Activated naive CD4-positive, alpha-beta T cell treated with anti-CD3 and anti-CD28 coated beads for 36 hours (primary cell): ENCODE measurements around the gene THUMPD1. TPM values are rescaled to one million over a fixed set of nuclear protein-coding genes. Genes with fewer than 3 reads are reported as not detected.
"Not testable (repeated sequence)": the region's sequence is repeated elsewhere in the genome, so short reads cannot be mapped to it uniquely, and the experiment has no call there.

Experiments used
- CTCF ChIA-PET: fragments of 350-600 bp; sonication (Branson Sonifier 250); formaldehyde crosslinking; loops from one replicate; lab custom pipeline; 2021; ENCODE audit warnings: antibody characterized with exemption; lab: Charles Lee
- DNase-seq: peaks from one replicate; pipeline ENCODE4 v3.0.0-alpha.2; 2020
- H3K27ac Mint-ChIP-seq: one replicate; pipeline ENCODE4 v1.8.0; 2021; ENCODE audit warnings: mild to moderate bottlenecking, mixed read lengths
- H3K27me3 Mint-ChIP-seq: one replicate; pipeline ENCODE4 v1.8.0; 2021; ENCODE audit warnings: low read depth, mixed read lengths
- H3K36me3 Mint-ChIP-seq: one replicate; pipeline ENCODE4 v1.8.0; 2021; ENCODE audit warnings: low read depth, mixed read lengths
- H3K4me1 Mint-ChIP-seq: one replicate; pipeline ENCODE4 v1.8.0; 2021; ENCODE audit warnings: low read depth, mixed read lengths
- H3K4me3 Mint-ChIP-seq: one replicate; pipeline ENCODE4 v1.8.0; 2021; ENCODE audit warnings: mild to moderate bottlenecking, moderate library complexity, mixed read lengths
- H3K9me3 Mint-ChIP-seq: one replicate; pipeline ENCODE4 v1.8.0; 2021; ENCODE audit warnings: mixed read lengths
- intact Hi-C: fragments of 100-400 bp; cut with micrococcal nuclease; formaldehyde crosslinking; loops from one replicate; pipeline ENCODE4 v1.15.1; 2023
- total RNA-seq, 2 experiments: library from RNA; stranded (reverse); gene quantifications; one replicate each; pipeline ENCODE4 v1.2.3, GENCODE V29; 2021

Gene THUMPD1
- total RNA-seq, 2 experiments from 2014 or later = 47.5 to 49.8 TPM

- no peak for DNase-seq
- H3K27me3 Mint-ChIP-seq = no peaks in the 10 kb centered on the region
- peaks cover 13% of the 10 kb centered on the region for H3K4me1 Mint-ChIP-seq
- intact Hi-C loops = loop anchor here (5.0 kb wide), 1 partner anchor 1447 kb away; no protein-coding TSS in a partner anchor
- CTCF ChIA-PET = no interaction called here
- H3K4me3 Mint-ChIP-seq = no peak overlapping the region
- peaks cover 2% of the 10 kb centered on the region for H3K36me3 Mint-ChIP-seq
- H3K27ac Mint-ChIP-seq = no peak overlapping the region
- peaks cover 12% of the 10 kb centered on the region for H3K9me3 Mint-ChIP-seq
Measured at GRCh38 chr16:20744922-20745440, 3.4 kb upstream of the THUMPD1 start.

GRCh38 chr16:20743591-20743990 lies 2.0 kb upstream of the THUMPD1 start:
- peaks cover 21% of the 10 kb centered on the region for H3K4me1 Mint-ChIP-seq
- H3K9me3 Mint-ChIP-seq = peaks cover 12% of the 10 kb centered on the region
- CTCF ChIA-PET = no interaction called here
- intact Hi-C loops = loop anchor here (5.0 kb wide), 1 partner anchor 1449 kb away; no protein-coding TSS in a partner anchor
- H3K27ac Mint-ChIP-seq = no peak overlapping the region
- peaks cover 2% of the 10 kb centered on the region for H3K36me3 Mint-ChIP-seq
- H3K4me3 Mint-ChIP-seq = no peak overlapping the region
- DNase-seq = no peak
- no peaks in the 10 kb centered on the region for H3K27me3 Mint-ChIP-seq

GRCh38 chr16:20740901-20741521 lies 607 bp downstream of the THUMPD1 start:
- H3K27me3 Mint-ChIP-seq = no peaks in the 10 kb centered on the region
- CTCF ChIA-PET = interaction anchor here (0.9 to 1.3 kb wide), 3 partner anchors 10 to 35 kb away, joined by 3 read pairs; no protein-coding TSS in a partner anchor
- intact Hi-C loops = loop anchor here (1.0 to 5.0 kb wide), 7 partner anchors 22 to 1451 kb away; partner anchors contain the start of genes CCP110, DCUN1D3, ERI2 and GDE1
- H3K4me1 Mint-ChIP-seq = peaks cover 34% of the 10 kb centered on the region
- no peaks in the 10 kb centered on the region for H3K9me3 Mint-ChIP-seq
- H3K4me3 Mint-ChIP-seq = peak overlapping the region; percentile 94
- DNase-seq = peak; percentile 94
- H3K27ac Mint-ChIP-seq = peak overlapping the region; percentile 95
- peaks cover 11% of the 10 kb centered on the region for H3K36me3 Mint-ChIP-seq

- peak overlapping the region; percentile 95 for H3K27ac Mint-ChIP-seq
Measured at GRCh38 chr16:20740007-20740883, 1.4 kb downstream of the THUMPD1 start.

GRCh38 chr16:20735490-20735889 lies 6.1 kb downstream of the THUMPD1 start:
- no peak for DNase-seq
- Mint-ChIP-seq H3K4me1 (peaks cover 44% of the 10 kb centered on the region), H3K9me3 (no peaks in the 10 kb centered on the region), H3K27me3 (no peaks in the 10 kb centered on the region), H3K4me3 (no peak overlapping the region), H3K36me3 (peaks cover 25% of the 10 kb centered on the region), H3K27ac (peak overlapping the region; percentile 77)
- CTCF ChIA-PET = no interaction called here
- intact Hi-C loops = loop anchor here (1.0 to 10.0 kb wide), 3 partner anchors 60 to 1671 kb away; partner anchors contain the start of genes COQ7, ERI2 and REXO5

More at GRCh38 chr16:20740007-20740883, 1.4 kb downstream of the THUMPD1 start:
- Mint-ChIP-seq H3K27me3 (no peaks in the 10 kb centered on the region), H3K36me3 (peaks cover 18% of the 10 kb centered on the region), H3K4me1 (peaks cover 42% of the 10 kb centered on the region), H3K9me3 (no peaks in the 10 kb centered on the region), H3K4me3 (peak overlapping the region; percentile 94)
- CTCF ChIA-PET = interaction anchor here (0.9 to 1.3 kb wide), 3 partner anchors 9 to 36 kb away, joined by 3 read pairs; no protein-coding TSS in a partner anchor
- intact Hi-C loops = loop anchor here (2.0 to 5.0 kb wide), 3 partner anchors 65 to 1452 kb away; partner anchors contain the start of genes CCP110 and GDE1
- DNase-seq = peak; percentile 49

GRCh38 chr16:20734782-20735181 lies 6.8 kb downstream of the THUMPD1 start:
- H3K4me3 Mint-ChIP-seq = no peak overlapping the region
- CTCF ChIA-PET = no interaction called here
- intact Hi-C loops = loop anchor here (1.0 to 10.0 kb wide), 3 partner anchors 59 to 1670 kb away; partner anchors contain the start of genes COQ7, ERI2 and REXO5
- H3K27me3 Mint-ChIP-seq = no peaks in the 10 kb centered on the region
- peaks cover 25% of the 10 kb centered on the region for H3K36me3 Mint-ChIP-seq
- no peak for DNase-seq
- peak overlapping the region; percentile 77 for H3K27ac Mint-ChIP-seq
- no peaks in the 10 kb centered on the region for H3K9me3 Mint-ChIP-seq
- H3K4me1 Mint-ChIP-seq = peaks cover 37% of the 10 kb centered on the region

- peaks cover 34% of the 10 kb centered on the region for H3K4me1 Mint-ChIP-seq
- CTCF ChIA-PET = no interaction called here
- H3K27ac Mint-ChIP-seq = peak overlapping the region; percentile 77
- H3K9me3 Mint-ChIP-seq = no peaks in the 10 kb centered on the region
- DNase-seq = no peak
- no peak overlapping the region for H3K4me3 Mint-ChIP-seq
- no peaks in the 10 kb centered on the region for H3K27me3 Mint-ChIP-seq
- peaks cover 25% of the 10 kb centered on the region for H3K36me3 Mint-ChIP-seq
- intact Hi-C loops = loop anchor here (10.0 kb wide), 1 partner anchor 1669 kb away; the partner anchor contains the start of gene COQ7
Measured at GRCh38 chr16:20734056-20734455, 7.6 kb downstream of the THUMPD1 start.

GRCh38 chr16:20729141-20729540 lies 12.5 kb downstream of the THUMPD1 start:
- no peak for DNase-seq
- H3K27me3 Mint-ChIP-seq = no peaks in the 10 kb centered on the region
- intact Hi-C loops = no loop called here
- no peak overlapping the region for H3K4me3 Mint-ChIP-seq
- no peak overlapping the region for H3K27ac Mint-ChIP-seq
- CTCF ChIA-PET = interaction anchor here (0.6 kb wide), 1 partner anchor 37 kb away, joined by 3 read pairs; no protein-coding TSS in a partner anchor
- no peaks in the 10 kb centered on the region for H3K36me3 Mint-ChIP-seq
- H3K9me3 Mint-ChIP-seq = no peaks in the 10 kb centered on the region
- peaks cover under 1% of the 10 kb centered on the region for H3K4me1 Mint-ChIP-seq

GRCh38 chr16:20727181-20727580 lies 14.4 kb downstream of the THUMPD1 start:
- no peak overlapping the region for H3K27ac Mint-ChIP-seq
- CTCF ChIA-PET = no interaction called here

GRCh38 chr16:20726661-20727060 lies 15.0 kb downstream of the THUMPD1 start:
- Mint-ChIP-seq H3K27me3 (no peaks in the 10 kb centered on the region), H3K36me3 (no peaks in the 10 kb centered on the region), H3K4me1 (no peaks in the 10 kb centered on the region), H3K4me3 (no peak overlapping the region), H3K9me3 (no peaks in the 10 kb centered on the region), H3K27ac (no peak overlapping the region)
- no peak for DNase-seq
- intact Hi-C loops = no loop called here
- CTCF ChIA-PET = no interaction called here

More at GRCh38 chr16:20727181-20727580, 14.4 kb downstream of the THUMPD1 start:
- H3K9me3 Mint-ChIP-seq = no peaks in the 10 kb centered on the region
- H3K4me3 Mint-ChIP-seq = no peak overlapping the region
- intact Hi-C loops = no loop called here
- H3K36me3 Mint-ChIP-seq = no peaks in the 10 kb centered on the region
- DNase-seq = no peak
- H3K27me3 Mint-ChIP-seq = no peaks in the 10 kb centered on the region
- H3K4me1 Mint-ChIP-seq = no peaks in the 10 kb centered on the region

- Mint-ChIP-seq H3K36me3 (no peaks in the 10 kb centered on the region), H3K27ac (no peak overlapping the region), H3K27me3 (no peaks in the 10 kb centered on the region), H3K9me3 (no peaks in the 10 kb centered on the region), H3K4me1 (no peaks in the 10 kb centered on the region), H3K4me3 (no peak overlapping the region)
- CTCF ChIA-PET = no interaction called here
- intact Hi-C loops = no loop called here
- no peak for DNase-seq
Measured at GRCh38 chr16:20720251-20720650, 21.4 kb downstream of the THUMPD1 start.

GRCh38 chr16:20717718-20718117 lies 23.9 kb downstream of the THUMPD1 start:
- H3K36me3 Mint-ChIP-seq, H3K27me3 Mint-ChIP-seq, H3K27ac Mint-ChIP-seq, CTCF ChIA-PET, H3K4me3 Mint-ChIP-seq, intact Hi-C loops, DNase-seq, H3K9me3 Mint-ChIP-seq, H3K4me1 Mint-ChIP-seq: not testable (repeated sequence)
